HFFc6 (cell line): Measurements from ENCODE around the gene GRAMD1A. TPM values are rescaled to one million over a fixed set of nuclear protein-coding genes. Genes with fewer than 3 reads are reported as not detected.

Source experiments
- DNase-seq: peaks from one replicate; pipeline ENCODE4 v3.0.0-alpha.2; 2018
- H3K27ac Mint-ChIP-seq: 2 replicates; pipeline ENCODE4 v1.8.0; 2020; ENCODE audit warnings: mild to moderate bottlenecking, mixed read lengths
- H3K27me3 Mint-ChIP-seq: 2 replicates; pipeline ENCODE4 v1.8.0; 2021; ENCODE audit warnings: mild to moderate bottlenecking, moderate library complexity, mixed read lengths; ENCODE audit not compliant: insufficient read depth
- H3K36me3 Mint-ChIP-seq: 2 replicates; pipeline ENCODE4 v1.8.0; 2021; ENCODE audit warnings: low read depth, mixed read lengths
- H3K4me1 Mint-ChIP-seq: 2 replicates; pipeline ENCODE4 v1.8.0; 2020; ENCODE audit warnings: low read depth, mixed read lengths
- H3K4me3 Mint-ChIP-seq: 2 replicates; pipeline ENCODE4 v1.8.0; 2020; ENCODE audit warnings: mild to moderate bottlenecking, moderate library complexity, mixed read lengths
- H3K9me3 Mint-ChIP-seq: 2 replicates; pipeline ENCODE4 v1.8.0; 2020; ENCODE audit warnings: mild to moderate bottlenecking, mixed read lengths
- CTCF ChIP-seq: fragments of 200-600 bp; sonication (generic); IDR thresholded peaks from 2 replicates; pipeline ENCODE4 v1.5.0; 2021; ENCODE audit warnings: antibody characterized with exemption, mild to moderate bottlenecking
- total RNA-seq, 6 experiments: library from RNA; stranded (reverse); fragmentation: NEBNext Ultra II Directional; extraction: Animal tissue kit (Norgen Biotek cat#: 25700); gene quantifications; 2 replicates in 1 of 6; 3 replicates in 5 of 6; pipeline ENCODE4 v1.2.3, GENCODE V29; 2021

Gene GRAMD1A
- total RNA-seq, 6 experiments from 2014 or later: 48.2 to 51.3 (median 50.0) TPM

DNA sequence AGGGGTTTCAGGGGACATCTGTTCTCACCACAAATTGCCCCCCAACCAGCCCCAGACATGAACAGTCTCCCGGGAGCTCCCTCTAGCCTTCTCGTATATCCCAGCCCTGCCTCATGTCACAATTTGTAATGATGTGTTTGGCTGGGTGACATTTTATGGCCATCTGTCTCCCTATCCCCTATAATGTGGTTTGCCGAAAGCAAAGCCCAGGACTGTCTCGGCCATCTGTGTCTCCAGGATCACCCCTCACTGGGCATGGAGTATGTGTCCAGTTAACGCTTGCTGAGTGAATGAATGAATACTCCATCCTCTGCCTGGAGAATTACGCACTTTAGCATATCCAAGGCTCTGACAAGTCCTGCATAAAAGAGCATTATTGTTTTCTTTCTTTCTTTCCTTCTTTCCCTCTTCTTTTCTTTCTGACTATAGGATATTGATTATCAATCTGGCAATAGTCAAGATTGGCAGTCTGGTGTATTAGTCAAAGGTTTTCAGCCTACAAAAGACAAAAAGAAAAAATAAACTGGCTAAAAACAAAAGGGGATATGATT lies 56.5 kb downstream of the GRAMD1A start:
- H3K27me3 Mint-ChIP-seq: peaks cover 31% of the 10 kb centered on the region
- H3K36me3 Mint-ChIP-seq: no peaks in the 10 kb centered on the region

DNA sequence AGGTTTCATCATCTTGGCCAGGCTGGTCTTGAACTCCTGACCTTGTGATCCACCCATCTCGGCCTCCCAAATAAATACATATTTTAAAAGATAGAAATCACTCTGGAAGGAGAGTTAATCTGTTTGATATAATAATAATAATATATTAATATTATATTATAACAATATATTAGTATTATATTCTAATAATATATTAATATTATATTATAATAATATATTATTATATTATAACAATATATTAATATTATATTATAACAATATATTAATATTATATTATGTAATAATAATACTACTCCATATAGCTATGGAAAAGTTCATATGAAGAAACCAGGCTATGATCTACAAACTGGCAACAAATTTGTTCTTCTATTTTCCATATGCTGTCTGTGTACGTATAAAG lies 58.2 kb downstream of the GRAMD1A start:
- Mint-ChIP-seq H3K4me3 (no peak overlapping the region), H3K9me3 (no peaks in the 10 kb centered on the region), H3K4me1 (peaks cover 6% of the 10 kb centered on the region; the same call in 1 of the 2 replicates), H3K27me3 (peaks cover 25% of the 10 kb centered on the region), H3K36me3 (no peaks in the 10 kb centered on the region), H3K27ac (no peak overlapping the region)
- TF ChIP-seq CTCF: no peak
- no peak for DNase-seq

More for the DNA sequence above, 56.5 kb downstream of the GRAMD1A start:
- Mint-ChIP-seq H3K4me1 (peaks cover 2% of the 10 kb centered on the region; the same call in 1 of the 2 replicates), H3K4me3 (no peak overlapping the region), H3K9me3 (no peaks in the 10 kb centered on the region), H3K27ac (no peak overlapping the region)
- DNase-seq: no peak
- no peak for TF ChIP-seq CTCF

- Mint-ChIP-seq H3K4me1 (peaks cover 14% of the 10 kb centered on the region), H3K9me3 (no peaks in the 10 kb centered on the region), H3K4me3 (no peak overlapping the region), H3K27ac (no peak overlapping the region), H3K27me3 (peaks cover 22% of the 10 kb centered on the region), H3K36me3 (no peaks in the 10 kb centered on the region)
- no peak for DNase-seq
- TF ChIP-seq CTCF: no peak
Observed at GRCh38 chr19:35059006-35059798, 59.1 kb downstream of the GRAMD1A start.

DNA sequence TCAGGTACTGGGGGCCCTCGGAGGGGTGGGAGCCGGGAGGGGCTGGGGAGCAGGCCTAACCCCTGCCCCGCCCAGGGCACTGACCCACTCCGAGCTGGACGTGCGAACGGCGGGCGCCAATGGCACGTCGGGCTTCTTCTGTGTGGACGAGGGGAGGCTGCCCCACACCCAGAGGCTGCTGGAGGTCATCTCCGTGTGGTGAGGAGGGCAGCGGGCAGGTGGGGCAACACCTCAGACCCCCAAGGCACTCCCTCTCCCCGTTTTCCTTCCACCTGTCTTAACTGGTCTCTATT lies 59.6 kb downstream of the GRAMD1A start:
- TF ChIP-seq CTCF: no peak
- H3K4me1 Mint-ChIP-seq: peaks cover 16% of the 10 kb centered on the region
- H3K27ac Mint-ChIP-seq: no peak overlapping the region
- H3K9me3 Mint-ChIP-seq: no peaks in the 10 kb centered on the region
- peaks cover 21% of the 10 kb centered on the region for H3K27me3 Mint-ChIP-seq
- no peaks in the 10 kb centered on the region for H3K36me3 Mint-ChIP-seq
- no peak overlapping the region for H3K4me3 Mint-ChIP-seq
- DNase-seq: no peak

- Mint-ChIP-seq H3K27ac (no peak overlapping the region), H3K4me1 (peaks cover 16% of the 10 kb centered on the region), H3K9me3 (no peaks in the 10 kb centered on the region)
Observed at GRCh38 chr19:35060160-35060855, 60.2 kb downstream of the GRAMD1A start.

More at GRCh38 chr19:35060160-35060855, 60.2 kb downstream of the GRAMD1A start:
- no peak for DNase-seq
- no peak overlapping the region for H3K4me3 Mint-ChIP-seq
- no peak for TF ChIP-seq CTCF
- H3K36me3 Mint-ChIP-seq: no peaks in the 10 kb centered on the region
- peaks cover 17% of the 10 kb centered on the region for H3K27me3 Mint-ChIP-seq
